ENCODE measurements around the gene SARDH. TPM values are rescaled to one million over a fixed set of nuclear protein-coding genes. Genes with fewer than 3 reads are reported as not detected.

The SARDH gene
- polyA plus RNA-seq, 1 donor (not counting 4 experiments of a cell fraction or from before 2014, with no cell fraction given): 0.03 TPM

- no peak overlapping the region for H3K9ac ChIP-seq (ENCODE audit: control insufficient read depth, extremely low read depth, insufficient read depth, low read length)
- no peaks in the 10 kb centered on the region for H3K9me3 ChIP-seq (ENCODE audit: control insufficient read depth, low read depth, low read length)
- FAIRE-seq (no peak), DNase-seq (ENCODE audit: low read depth, low spot score) (no peak)
- no peaks in the 10 kb centered on the region for H3K4me1 ChIP-seq (ENCODE audit: control insufficient read depth, extremely low read depth, insufficient read depth, low read length)
- H3K36me3 ChIP-seq (ENCODE audit: control insufficient read depth in 2 of 2, extremely low read depth in 1 of 2, insufficient read depth in 2 of 2, low read length in 2 of 2): peaks cover 10 to 11% of the 10 kb centered on the region in 2 experiments
- H2AFZ ChIP-seq (ENCODE audit: control insufficient read depth, low read length): no peak overlapping the region
- TF ChIP-seq EZH2 (IDR thresholded peaks at IDR 0.05; ENCODE audit: low read length): no peak
- TF ChIP-seq, protein P1, sequence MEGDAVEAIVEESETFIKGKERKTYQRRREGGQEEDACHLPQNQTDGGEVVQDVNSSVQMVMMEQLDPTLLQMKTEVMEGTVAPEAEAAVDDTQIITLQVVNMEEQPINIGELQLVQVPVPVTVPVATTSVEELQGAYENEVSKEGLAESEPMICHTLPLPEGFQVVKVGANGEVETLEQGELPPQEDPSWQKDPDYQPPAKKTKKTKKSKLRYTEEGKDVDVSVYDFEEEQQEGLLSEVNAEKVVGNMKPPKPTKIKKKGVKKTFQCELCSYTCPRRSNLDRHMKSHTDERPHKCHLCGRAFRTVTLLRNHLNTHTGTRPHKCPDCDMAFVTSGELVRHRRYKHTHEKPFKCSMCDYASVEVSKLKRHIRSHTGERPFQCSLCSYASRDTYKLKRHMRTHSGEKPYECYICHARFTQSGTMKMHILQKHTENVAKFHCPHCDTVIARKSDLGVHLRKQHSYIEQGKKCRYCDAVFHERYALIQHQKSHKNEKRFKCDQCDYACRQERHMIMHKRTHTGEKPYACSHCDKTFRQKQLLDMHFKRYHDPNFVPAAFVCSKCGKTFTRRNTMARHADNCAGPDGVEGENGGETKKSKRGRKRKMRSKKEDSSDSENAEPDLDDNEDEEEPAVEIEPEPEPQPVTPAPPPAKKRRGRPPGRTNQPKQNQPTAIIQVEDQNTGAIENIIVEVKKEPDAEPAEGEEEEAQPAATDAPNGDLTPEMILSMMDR (optimal IDR thresholded peaks at IDR 0.05 in 1 of 3, IDR thresholded peaks at IDR 0.05 in 1 of 3, conservative IDR thresholded peaks at IDR 0.05 in 1 of 3; ENCODE audit: extremely low read depth in 1 of 3, insufficient read depth in 2 of 3, low read length in 3 of 3): no peak
- H3K27ac ChIP-seq (ENCODE audit: control insufficient read depth, insufficient read depth, low read length): no peak overlapping the region
- dilution Hi-C loops (cut with MboI; ENCODE audit: extremely low pct_ligation_motif_present, low sequenced_read_pairs): no loop called here
- no peaks in the 10 kb centered on the region for H3K9me1 ChIP-seq (ENCODE audit: control insufficient read depth, extremely low read depth, insufficient read depth, low read length)
- H4K20me1 ChIP-seq (ENCODE audit: control insufficient read depth, extremely low read depth, insufficient read depth, low read length): no peaks in the 10 kb centered on the region
- no peak overlapping the region for H3K4me3 ChIP-seq (ENCODE audit: control insufficient read depth in 2 of 3, extremely low read depth in 1 of 3, insufficient read depth in 2 of 3, low read depth in 1 of 3, low read length in 3 of 3)
- H3K27me3 ChIP-seq (ENCODE audit: control insufficient read depth, extremely low read depth, insufficient read depth, low read length): no peaks in the 10 kb centered on the region
- no peak overlapping the region for H3K4me2 ChIP-seq (ENCODE audit: control insufficient read depth, extremely low read depth, insufficient read depth, low read depth, low read length)
- no peaks in the 10 kb centered on the region for H3K79me2 ChIP-seq (ENCODE audit: control insufficient read depth, insufficient read depth, low read length)
These were observed 23.6 kb upstream of the SARDH start for GRCh38 chr9:133761641-133762248.

DNA sequence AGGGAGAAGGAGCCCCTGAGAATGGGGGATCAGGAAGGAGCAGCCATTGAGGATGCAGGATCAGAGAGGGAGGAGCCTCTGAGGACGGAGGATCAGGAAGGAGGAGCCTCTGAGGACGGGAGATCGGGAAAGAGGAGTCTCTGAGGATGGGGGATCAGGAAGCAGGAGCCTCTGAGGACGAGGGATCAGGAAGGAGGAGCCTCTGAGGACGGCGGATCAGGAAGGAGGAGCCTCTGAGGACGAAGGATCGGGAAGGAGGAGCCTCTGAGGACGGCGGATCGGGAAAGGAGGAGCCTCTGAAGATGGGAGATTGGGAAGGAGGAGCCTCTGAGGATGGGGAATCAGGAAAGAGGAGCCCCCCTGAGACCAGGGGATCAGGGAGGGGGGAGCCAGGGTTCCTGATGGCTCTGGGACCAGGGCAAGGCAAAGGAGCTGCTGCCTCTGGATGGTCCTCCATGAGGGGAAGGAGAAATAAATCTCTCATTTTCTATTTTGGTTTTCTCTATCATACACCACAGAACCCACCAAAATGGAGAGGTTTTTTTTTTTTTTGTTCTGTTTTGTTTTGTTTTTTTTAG is 22.6 kb upstream of the SARDH start:
- DNase-seq (ENCODE audit: low read depth, low spot score): no peak
- peaks cover 10 to 11% of the 10 kb centered on the region in 2 experiments for H3K36me3 ChIP-seq (ENCODE audit: control insufficient read depth in 2 of 2, extremely low read depth in 1 of 2, insufficient read depth in 2 of 2, low read length in 2 of 2)
- TF ChIP-seq, protein P1 (optimal IDR thresholded peaks at IDR 0.05 in 1 of 3, IDR thresholded peaks at IDR 0.05 in 1 of 3, conservative IDR thresholded peaks at IDR 0.05 in 1 of 3; ENCODE audit: extremely low read depth in 1 of 3, insufficient read depth in 2 of 3, low read length in 3 of 3): no peak
- no peak for TF ChIP-seq EZH2 (IDR thresholded peaks at IDR 0.05; ENCODE audit: low read length)
- H2AFZ ChIP-seq (ENCODE audit: control insufficient read depth, low read length): no peak overlapping the region
- FAIRE-seq: no peak
- H3K27ac ChIP-seq (ENCODE audit: control insufficient read depth, insufficient read depth, low read length): no peak overlapping the region
- no peaks in the 10 kb centered on the region for H4K20me1 ChIP-seq (ENCODE audit: control insufficient read depth, extremely low read depth, insufficient read depth, low read length)
- no peaks in the 10 kb centered on the region for H3K79me2 ChIP-seq (ENCODE audit: control insufficient read depth, insufficient read depth, low read length)
- H3K4me1 ChIP-seq (ENCODE audit: control insufficient read depth, extremely low read depth, insufficient read depth, low read length): no peaks in the 10 kb centered on the region
- dilution Hi-C loops (cut with MboI; ENCODE audit: extremely low pct_ligation_motif_present, low sequenced_read_pairs): no loop called here
- H3K9ac ChIP-seq (ENCODE audit: control insufficient read depth, extremely low read depth, insufficient read depth, low read length): no peak overlapping the region
- H3K27me3 ChIP-seq (ENCODE audit: control insufficient read depth, extremely low read depth, insufficient read depth, low read length): no peaks in the 10 kb centered on the region
- H3K9me3 ChIP-seq (ENCODE audit: control insufficient read depth, low read depth, low read length): no peaks in the 10 kb centered on the region
- H3K9me1 ChIP-seq (ENCODE audit: control insufficient read depth, extremely low read depth, insufficient read depth, low read length): no peaks in the 10 kb centered on the region
- no peak overlapping the region for H3K4me3 ChIP-seq (ENCODE audit: control insufficient read depth in 2 of 3, extremely low read depth in 1 of 3, insufficient read depth in 2 of 3, low read depth in 1 of 3, low read length in 3 of 3)
- H3K4me2 ChIP-seq (ENCODE audit: control insufficient read depth, extremely low read depth, insufficient read depth, low read depth, low read length): no peak overlapping the region

Measured in keratinocyte (primary cell).